T-helper 1 cell (primary cell): ENCODE data around the gene TMEM198.

ENCODE experiments used
- DNase-seq, 5 donors: peaks; one replicate each; pipeline ENCODE4 v3.0.0-alpha.2; 2012 to 2020

TMEM198 gene

DNA sequence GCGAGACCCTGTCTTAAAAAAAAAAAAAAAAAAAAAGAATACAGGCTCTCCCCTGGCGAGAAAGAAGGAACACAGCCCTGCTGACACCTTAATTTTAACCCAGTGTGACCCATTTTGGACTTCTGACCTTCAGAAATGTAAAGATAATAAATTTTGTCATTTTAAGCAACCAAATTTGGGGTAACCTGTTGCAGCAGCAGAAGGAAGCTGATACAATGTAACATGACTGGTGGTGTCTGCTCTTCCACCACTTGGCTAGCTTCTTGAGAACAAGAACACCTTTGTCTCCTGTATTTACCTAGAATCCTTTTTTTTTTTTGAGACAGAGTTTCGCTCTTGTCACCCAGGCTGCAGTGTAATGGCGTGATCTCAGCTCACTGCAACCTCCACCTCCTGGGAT lies 47.3 kb downstream of the TMEM198 start:
- DNase-seq = no peak

DNA sequence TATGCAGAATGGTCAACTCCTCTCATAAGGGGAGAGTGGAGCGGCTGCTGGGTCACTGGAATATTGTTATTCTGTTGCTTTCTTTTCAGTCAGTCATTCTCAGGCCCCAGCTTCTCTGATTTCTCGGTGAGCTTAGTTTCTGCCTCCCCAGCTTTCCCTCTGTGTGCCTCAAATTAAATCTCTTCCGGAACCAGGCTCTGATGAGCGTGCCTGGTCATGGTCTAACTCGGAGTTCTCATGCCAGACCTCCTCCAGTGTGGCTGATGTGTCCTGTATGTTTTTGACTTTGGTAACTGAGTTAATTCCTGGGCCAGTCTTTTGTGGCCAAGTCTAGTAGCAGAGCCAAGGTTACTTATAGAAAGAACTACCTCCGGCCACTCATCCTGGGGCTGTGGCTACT lies 48.9 kb downstream of the TMEM198 start:
- no peak for DNase-seq

GRCh38 chr2:219593154-219593553 lies 49.3 kb downstream of the TMEM198 start:
- no peak for DNase-seq

- no peak for DNase-seq
These were observed 51.4 kb downstream of the TMEM198 start for GRCh38 chr2:219595256-219595655.

DNA sequence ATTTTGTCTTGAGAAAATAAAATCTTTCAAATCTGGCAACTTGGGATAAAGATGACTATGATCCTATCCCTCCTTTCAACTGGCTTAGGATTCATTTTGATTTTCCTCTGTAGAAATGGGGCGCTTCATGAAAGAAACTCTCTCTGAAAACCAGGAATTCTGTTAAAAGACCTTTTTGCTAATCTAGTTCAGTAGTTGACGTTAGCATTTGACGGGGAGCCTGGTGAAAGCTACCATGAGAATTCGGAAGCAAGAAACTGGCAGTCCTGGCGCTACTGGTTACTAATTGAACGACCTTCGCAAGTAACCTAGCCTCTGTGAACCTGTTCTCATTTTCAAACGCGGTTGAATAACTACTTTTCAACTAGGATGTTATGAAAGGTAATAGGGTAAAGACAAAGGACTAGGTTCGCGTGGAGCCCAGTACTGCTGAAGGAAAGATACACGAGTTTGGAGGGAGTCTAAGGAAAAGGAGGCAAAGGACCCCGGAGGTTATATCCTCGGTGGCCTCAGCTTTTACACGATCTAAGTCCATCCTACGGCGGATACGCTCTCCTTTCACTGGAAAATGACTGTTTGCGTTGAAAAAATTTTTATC lies 53.2 kb downstream of the TMEM198 start:
- no peak for DNase-seq

GRCh38 chr2:219597552-219598307 lies 53.9 kb downstream of the TMEM198 start, which contains the start of gene STK11IP:
TSS of gene STK11IP (plus strand) at chr2:219597857. CDS start at chr2:219598120, 263 bp downstream.
- peak; percentile 78 to 93 (median 87) for DNase-seq

- no peak for DNase-seq
These were observed 54.7 kb downstream of the TMEM198 start for GRCh38 chr2:219598308-219599078.
